Measurements from ENCODE around the gene MAPK8IP3.

Gene MAPK8IP3

DNA sequence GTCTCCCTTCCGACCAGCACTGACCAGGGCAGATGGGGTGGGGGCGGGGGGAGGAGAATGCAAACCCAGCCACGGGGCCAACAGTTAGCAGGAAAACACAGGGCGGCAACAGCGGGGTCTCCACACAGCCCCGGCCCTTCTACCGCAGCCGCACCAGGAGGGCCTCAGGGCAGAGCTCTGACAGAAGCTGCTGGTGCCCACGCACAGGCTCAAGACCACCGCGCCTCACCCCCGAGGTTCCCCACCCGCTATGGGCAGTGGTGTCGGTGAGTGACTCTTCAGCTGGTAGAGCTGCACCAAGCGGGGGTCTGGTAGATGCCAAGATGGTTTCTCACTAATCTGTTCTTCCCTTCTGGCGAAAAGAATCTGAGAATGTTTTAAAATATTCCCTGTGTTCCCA lies 104.5 kb downstream of the MAPK8IP3 start:
- TF ChIP-seq, protein P1, sequence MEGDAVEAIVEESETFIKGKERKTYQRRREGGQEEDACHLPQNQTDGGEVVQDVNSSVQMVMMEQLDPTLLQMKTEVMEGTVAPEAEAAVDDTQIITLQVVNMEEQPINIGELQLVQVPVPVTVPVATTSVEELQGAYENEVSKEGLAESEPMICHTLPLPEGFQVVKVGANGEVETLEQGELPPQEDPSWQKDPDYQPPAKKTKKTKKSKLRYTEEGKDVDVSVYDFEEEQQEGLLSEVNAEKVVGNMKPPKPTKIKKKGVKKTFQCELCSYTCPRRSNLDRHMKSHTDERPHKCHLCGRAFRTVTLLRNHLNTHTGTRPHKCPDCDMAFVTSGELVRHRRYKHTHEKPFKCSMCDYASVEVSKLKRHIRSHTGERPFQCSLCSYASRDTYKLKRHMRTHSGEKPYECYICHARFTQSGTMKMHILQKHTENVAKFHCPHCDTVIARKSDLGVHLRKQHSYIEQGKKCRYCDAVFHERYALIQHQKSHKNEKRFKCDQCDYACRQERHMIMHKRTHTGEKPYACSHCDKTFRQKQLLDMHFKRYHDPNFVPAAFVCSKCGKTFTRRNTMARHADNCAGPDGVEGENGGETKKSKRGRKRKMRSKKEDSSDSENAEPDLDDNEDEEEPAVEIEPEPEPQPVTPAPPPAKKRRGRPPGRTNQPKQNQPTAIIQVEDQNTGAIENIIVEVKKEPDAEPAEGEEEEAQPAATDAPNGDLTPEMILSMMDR (conservative IDR thresholded peaks at IDR 0.05): no peak
- H3K27ac ChIP-seq: no peak overlapping the region

DNA sequence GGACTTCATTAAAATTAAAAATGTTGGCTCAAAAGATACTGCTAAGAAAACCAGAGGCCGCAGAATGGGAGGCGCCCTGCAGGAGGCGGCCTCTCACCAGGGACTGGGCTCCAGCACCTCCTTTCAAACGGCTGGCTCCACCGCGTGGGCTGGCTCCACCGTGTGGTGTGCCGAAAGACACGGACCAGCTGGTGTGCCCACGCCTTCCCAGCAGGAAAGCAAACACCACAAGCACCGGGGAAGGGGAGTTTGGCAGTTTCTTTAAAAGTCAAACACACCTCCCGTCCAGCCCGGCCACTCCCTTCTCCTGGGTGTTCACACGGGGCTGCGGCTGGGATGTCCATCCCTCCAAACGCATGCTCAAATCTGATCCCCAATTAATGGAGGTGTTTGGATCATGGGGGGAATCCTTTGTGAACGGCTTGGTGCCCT lies 106.8 kb downstream of the MAPK8IP3 start:
- peak overlapping the region; percentile 37 for H3K27ac ChIP-seq
- TF ChIP-seq, protein P1 (conservative IDR thresholded peaks at IDR 0.05): peak; percentile 76

DNA sequence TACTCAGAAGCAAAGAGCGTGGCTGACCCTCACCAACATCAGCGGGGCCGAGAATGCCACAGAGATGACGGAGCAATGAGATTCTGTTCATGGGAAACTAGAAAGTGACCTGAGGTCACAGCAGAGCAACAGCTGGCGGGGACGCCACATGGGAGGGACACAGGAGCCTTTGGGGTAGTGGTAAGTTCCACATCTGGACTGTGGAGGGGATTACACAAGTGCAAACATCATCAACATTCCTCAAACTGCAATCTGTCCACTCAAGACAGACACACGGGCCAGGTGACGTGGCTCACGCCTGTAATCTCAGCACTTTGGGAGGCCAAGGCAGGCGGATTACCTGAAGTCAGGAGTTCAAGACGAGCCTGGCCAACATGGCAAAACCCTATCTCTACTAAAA lies 109.5 kb downstream of the MAPK8IP3 start:
- TF ChIP-seq, protein P1 (conservative IDR thresholded peaks at IDR 0.05): no peak
- no peak overlapping the region for H3K27ac ChIP-seq

DNA sequence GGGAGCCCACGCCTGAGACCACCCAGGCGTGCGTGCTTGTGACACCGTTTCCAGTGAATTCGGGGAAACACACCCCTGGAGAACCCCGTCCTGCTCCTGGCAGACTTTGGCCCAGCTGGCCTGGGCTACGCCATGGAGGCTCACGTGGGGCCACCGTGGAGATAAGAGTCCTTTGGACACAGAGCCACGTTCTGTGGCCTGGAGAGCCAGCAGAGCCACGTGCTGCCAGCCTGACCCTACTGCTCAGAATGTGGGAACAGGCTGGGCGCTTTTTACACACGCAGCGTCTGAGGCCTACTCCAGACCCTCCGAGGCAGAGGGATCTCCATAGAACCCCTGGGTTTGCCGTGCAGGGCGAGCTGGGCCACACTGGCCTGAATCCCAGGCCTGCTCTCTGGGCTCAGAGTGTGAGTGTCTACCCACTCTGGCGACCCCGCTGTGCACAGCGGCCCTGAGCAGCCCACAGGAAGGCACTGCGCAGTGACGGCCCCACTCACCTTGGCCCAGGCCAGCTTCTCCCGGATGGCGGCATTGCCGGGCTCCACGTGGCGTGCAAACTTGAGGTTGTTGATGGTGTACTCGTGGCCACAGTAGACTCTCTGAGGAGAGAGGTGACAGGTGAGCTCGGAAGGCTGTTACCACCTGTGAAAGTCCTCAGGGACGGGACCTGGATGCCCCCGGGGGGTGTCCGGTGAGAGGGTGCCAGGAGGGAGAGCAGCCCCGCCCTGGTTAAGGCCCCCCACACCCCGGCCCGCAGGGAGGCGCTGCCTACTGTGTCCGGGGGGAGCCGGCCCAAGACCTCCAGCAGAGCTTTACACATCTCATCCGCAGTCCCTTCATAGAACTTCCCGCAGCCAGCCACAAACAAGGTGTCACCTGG lies 110.6 kb downstream of the MAPK8IP3 start:
- TF ChIP-seq, protein P1 (conservative IDR thresholded peaks at IDR 0.05): no peak
- H3K27ac ChIP-seq: no peak overlapping the region

DNA sequence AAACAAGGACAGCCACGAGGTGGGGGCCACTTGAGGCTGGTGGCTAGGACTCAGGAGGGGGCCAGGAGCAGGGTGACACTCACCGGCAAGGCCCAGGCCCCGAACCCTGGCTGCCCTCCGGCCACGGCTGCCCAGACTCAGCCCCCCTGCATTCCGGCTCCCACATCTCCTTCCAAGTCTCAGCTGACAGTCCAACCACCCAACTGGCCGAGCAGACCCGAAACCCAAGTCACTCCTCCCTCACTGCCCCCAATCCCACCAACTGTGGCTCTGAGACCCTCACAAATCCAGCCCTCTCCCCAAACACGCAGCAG lies 111.2 kb downstream of the MAPK8IP3 start:
- H3K27ac ChIP-seq: no peak overlapping the region
- TF ChIP-seq, protein P1 (conservative IDR thresholded peaks at IDR 0.05): no peak

DNA sequence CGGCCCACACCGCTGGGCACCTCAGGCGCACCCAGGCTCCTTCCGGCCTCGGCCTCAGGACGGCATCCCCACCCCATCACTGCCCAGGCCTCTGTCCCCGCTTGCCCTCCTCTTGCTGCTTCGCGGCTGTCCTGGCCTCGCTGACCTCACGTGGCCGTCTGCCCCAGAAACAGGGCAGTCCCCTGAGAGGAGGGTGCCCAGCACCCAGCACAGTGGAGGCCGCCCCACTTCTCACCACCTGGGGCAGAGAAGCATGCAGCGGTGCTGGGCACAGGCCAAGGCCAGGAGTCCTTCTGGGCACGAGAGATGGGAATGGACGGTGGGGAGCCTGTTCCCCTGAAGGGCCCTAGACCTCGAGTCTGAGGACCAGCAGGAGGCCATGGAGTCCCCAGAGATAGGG lies 111.7 kb downstream of the MAPK8IP3 start:
- TF ChIP-seq, protein P1 (conservative IDR thresholded peaks at IDR 0.05): no peak
- no peak overlapping the region for H3K27ac ChIP-seq

DNA sequence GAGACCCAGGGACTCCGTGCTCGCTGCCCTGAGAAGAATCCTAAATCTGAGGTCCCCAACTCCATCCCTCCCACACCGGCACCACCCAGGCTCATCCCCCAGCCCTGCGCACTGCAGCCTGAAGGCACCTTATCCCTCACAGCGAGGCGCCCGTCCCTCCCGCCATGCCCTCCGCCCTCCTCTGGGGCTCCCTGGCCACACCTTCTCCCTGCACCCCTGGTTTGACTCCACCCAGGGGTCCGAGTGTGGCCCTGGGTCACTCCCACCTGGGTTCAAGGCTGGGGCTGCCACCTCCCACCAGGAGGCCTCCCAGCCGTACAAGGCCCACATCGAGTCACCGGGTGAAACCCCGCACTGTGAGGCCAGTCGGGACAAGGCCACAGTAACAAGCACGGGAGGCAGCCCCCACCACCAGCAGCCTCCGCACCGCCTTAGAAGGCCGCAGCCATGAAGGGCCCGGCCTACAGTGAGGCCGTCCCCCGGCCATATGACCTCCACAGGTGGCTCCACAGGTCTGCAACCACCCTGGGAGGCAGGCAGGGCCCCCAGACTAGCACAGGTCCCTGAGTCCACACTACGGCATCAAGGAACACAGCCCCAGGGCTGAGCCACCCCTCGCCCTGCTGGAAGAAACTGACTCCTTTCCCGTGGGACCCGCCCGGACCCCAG lies 112.3 kb downstream of the MAPK8IP3 start:
- TF ChIP-seq, protein P1 (conservative IDR thresholded peaks at IDR 0.05): no peak
- H3K27ac ChIP-seq: no peak overlapping the region
